Stomach (tissue), 9 donors: ENCODE results near the gene C16orf96. TPM values are rescaled to one million over a fixed set of nuclear protein-coding genes. Genes with fewer than 3 reads are reported as not detected.

Experiments used
- DNase-seq, 2 donors: peaks; one replicate each; pipeline versions ENCODE4 v3.0.0 to v3.0.0-alpha.2; 2013 to 2019
- H3K27ac ChIP-seq, 5 donors: fragments of 200-600 bp in 4 of 5; sonication (generic) in 4 of 5; one replicate each; pipeline ENCODE4 v1.5.1; 2013 to 2019; ENCODE audit warnings: mild to moderate bottlenecking in 1 of 5, moderate library complexity in 1 of 5
- H3K27me3 ChIP-seq, 3 donors: fragments of 200-600 bp; sonication (generic); one replicate each; pipeline ENCODE4 v1.5.1; 2017 to 2019; ENCODE audit warnings: mixed run types in 1 of 3
- H3K36me3 ChIP-seq, 4 donors: fragments of 200-600 bp; sonication (generic); 1 replicate in 3 of 4; 2 replicates in 1 of 4; pipeline ENCODE4 v1.5.1; 2016 to 2019
- H3K4me1 ChIP-seq, 4 donors: fragments of 200-600 bp; sonication (generic); one replicate each; pipeline ENCODE4 v1.5.1; 2016 to 2019
- H3K4me3 ChIP-seq, 4 donors: fragments of 200-600 bp; sonication (generic) in 3 of 4; one replicate each; pipeline ENCODE4 v1.5.1; 2016 to 2019; ENCODE audit warnings: mild to moderate bottlenecking in 1 of 4
- H3K9me3 ChIP-seq, 4 donors: fragments of 200-600 bp; sonication (generic); one replicate each; pipeline ENCODE4 v1.5.1; 2016 to 2019
- CTCF ChIP-seq, 7 experiments: fragments of 450-650 bp in 4 of 7; fragments of 200-600 bp in 3 of 7; sonication (generic) in 3 of 7; IDR thresholded peaks; one replicate each; pipeline ENCODE4 v1.5.1; 2016 to 2019; ENCODE audit warnings: antibody characterized with exemption in 7 of 7, control low read depth in 2 of 7, mild to moderate bottlenecking in 1 of 7
- EP300 ChIP-seq: sonication (generic); formaldehyde crosslinking; IDR thresholded peaks from one replicate; pipeline ENCODE4 v1.6.1; 2017; ENCODE audit warnings: antibody characterized with exemption
- POLR2A ChIP-seq, 4 donors: fragments of 450-650 bp; IDR thresholded peaks; one replicate each; pipeline ENCODE4 v1.6.1; 2016; ENCODE audit warnings: antibody characterized with exemption in 4 of 4, control low read depth in 2 of 4, mild to moderate bottlenecking in 1 of 4, moderate library complexity in 1 of 4
- POLR2AphosphoS5 ChIP-seq, 3 donors: sonication (generic); formaldehyde crosslinking; IDR thresholded peaks; one replicate each; pipeline ENCODE4 v1.6.1; 2016; ENCODE audit warnings: antibody characterized with exemption in 3 of 3
- WGBS, 5 donors: extraction: QIAGEN DNeasy Blood & Tissue Kit in 3 of 5; methylation state at CpG; one replicate each; pipeline versions ENCODE4 v1.1.5 to v1.1.7; 2013 to 2018; 5-methylcytosine and 5-hydroxymethylcytosine counted together
- intact Hi-C: fragments of 100-400 bp; cut with DNase I; formaldehyde crosslinking; loops from one replicate; pipeline ENCODE4 v1.15.1; 2023; ENCODE audit warnings: low total_unique reads
- polyA plus RNA-seq, 3 donors: library from polyadenylated mRNA; stranded (reverse); fragments of 200-250 nt; gene quantifications; one replicate each; pipeline ENCODE4 v1.2.3, GENCODE V29; 2013
- total RNA-seq, 5 donors: library from RNA; depleted of rRNA; stranded (reverse); fragments of >200 nt; gene quantifications; one replicate each; pipeline versions ENCODE4 v1.1.0 to v1.2.3, GENCODE V29; 2014 to 2016
- donor health status: healthy with polysubstance abuse.
- donor health status: Bipolar disorder and iron deficiency.
- donor health status: healthy.

The C16orf96 gene
- total and polyA plus RNA-seq, 8 donors = 0.37 to 0.43 TPM; not detected in 6

DNA sequence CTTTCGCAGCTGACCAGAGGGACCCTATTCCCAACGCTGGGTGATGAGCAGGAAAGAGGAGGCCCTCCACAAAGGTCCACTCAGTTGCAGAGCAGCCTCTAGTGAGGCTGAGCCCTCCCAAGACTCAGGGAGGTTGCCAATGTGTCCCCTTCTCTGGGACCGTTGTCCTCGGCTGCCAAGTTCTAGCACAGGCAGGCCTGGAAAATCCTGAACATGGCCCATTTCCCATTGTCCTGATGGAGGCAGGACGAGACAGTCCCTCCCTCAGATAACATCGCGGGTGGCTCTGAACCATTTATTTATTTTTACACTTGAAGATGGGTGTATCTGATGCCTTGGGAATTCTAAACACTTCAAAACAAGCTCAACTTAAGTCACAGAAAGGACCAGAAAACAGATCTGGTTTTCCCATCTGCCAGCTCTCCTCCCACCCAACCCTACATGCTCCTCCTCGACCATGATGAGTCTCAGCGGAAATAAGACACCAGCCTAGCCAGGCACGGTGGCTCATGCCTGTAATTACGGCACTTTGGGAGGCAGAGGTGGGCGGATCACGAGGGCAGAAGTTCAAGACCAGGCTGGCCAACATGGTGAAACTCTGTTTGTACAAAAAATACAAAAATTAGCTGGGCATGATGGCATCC lies 30.4 kb upstream of the C16orf96 start:
- H3K36me3 ChIP-seq = peaks cover 0 to 7% (median 3%) of the 10 kb centered on the region in 4 donors
- intact Hi-C loops = no loop called here
- H3K9me3 ChIP-seq = no peaks in the 10 kb centered on the region
- no peak overlapping the region for H3K27ac ChIP-seq
- 73 to 85% (median 77%) methylated on average over 13 of the region's 13 CpGs for WGBS, 5 donors
- no peak for TF ChIP-seq CTCF (IDR thresholded peaks at IDR 0.05)
- no peak for TF ChIP-seq POLR2A (IDR thresholded peaks at IDR 0.05)
- TF ChIP-seq POLR2AphosphoS5 (IDR thresholded peaks at IDR 0.05) = no peak
- TF ChIP-seq EP300 = no peak
- H3K4me3 ChIP-seq = no peak overlapping the region
- no peaks in the 10 kb centered on the region for H3K27me3 ChIP-seq
- peaks cover 0 to 60% (median 27%) of the 10 kb centered on the region in 4 donors for H3K4me1 ChIP-seq
- no peak for DNase-seq

DNA sequence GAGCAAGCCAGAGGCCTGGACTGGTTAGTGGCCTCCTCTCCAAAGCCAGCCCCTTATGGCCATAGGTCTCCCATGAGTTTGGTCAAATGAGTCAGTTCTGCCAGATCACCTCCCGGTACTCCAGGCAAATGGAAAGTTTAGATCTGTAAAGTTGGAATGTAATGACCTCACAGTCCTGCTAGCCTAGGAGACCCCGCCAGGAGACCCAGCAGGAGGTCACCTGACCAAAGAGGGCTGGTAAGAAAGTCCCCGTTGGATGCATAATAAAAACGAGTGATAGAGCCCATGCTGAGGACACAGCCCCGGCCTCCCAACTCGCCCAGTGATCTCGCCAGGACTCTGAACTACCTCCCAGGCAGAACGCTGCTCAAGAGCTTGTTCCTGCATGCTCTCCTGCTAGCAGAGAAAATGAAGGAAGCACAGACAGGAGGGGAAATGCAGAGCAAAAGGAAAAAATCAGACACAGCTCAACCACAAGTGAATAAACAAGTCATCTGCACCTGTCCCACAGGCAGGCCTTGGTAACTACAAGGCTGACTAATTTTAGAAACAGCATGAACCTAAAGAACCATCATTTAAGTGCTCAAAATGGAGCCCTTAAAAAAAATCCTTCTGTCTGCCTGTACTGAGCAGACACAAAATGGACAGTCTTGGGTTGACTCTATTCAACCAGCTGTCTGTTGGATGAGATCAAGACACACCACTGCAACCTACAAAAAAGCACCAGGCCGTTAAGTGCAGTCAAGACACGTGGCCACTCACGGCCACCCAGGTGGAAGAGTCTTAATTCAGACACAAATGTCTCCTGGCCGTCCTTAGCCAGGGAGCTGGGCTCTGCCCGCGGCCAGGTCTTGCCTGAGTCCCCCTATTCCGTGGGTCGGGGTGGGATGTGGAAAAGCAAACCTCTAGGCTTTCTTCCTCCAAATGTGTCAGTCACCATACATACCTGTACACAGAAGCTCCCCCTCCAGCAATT lies 26.8 kb upstream of the C16orf96 start:
- 57 to 76% (median 72%) methylated on average over 16 of the region's 16 CpGs for WGBS, 5 donors
- H3K27ac ChIP-seq = peak overlapping the region in 3 of 5 donors; percentile 14 to 46 (median 42)
- intact Hi-C loops = no loop called here

GRCh38 chr16:4531811-4532210 lies 24.3 kb upstream of the C16orf96 start:
- Histone ChIP-seq H3K27ac (no peak overlapping the region), H3K36me3 (peaks cover 0 to 19% (median 14%) of the 10 kb centered on the region in 4 donors), H3K27me3 (no peaks in the 10 kb centered on the region), H3K9me3 (no peaks in the 10 kb centered on the region), H3K4me3 (no peak overlapping the region), H3K4me1 (peaks cover under 1 to 39% (median 12%) of the 10 kb centered on the region in 4 donors)
- peak in 1 of 2 donors; percentile 38 for DNase-seq
- WGBS, 5 donors = 86 to 95% (median 89%) methylated on average over 8 of the region's 8 CpGs
- intact Hi-C loops = no loop called here
- TF ChIP-seq POLR2A (IDR thresholded peaks at IDR 0.05) (no peak), CTCF (IDR thresholded peaks at IDR 0.05) (no peak), EP300 (no peak), POLR2AphosphoS5 (IDR thresholded peaks at IDR 0.05) (no peak)

More for the DNA sequence above, 26.8 kb upstream of the C16orf96 start:
- Histone ChIP-seq H3K27me3 (no peaks in the 10 kb centered on the region), H3K4me3 (no peak overlapping the region), H3K9me3 (no peaks in the 10 kb centered on the region), H3K36me3 (peaks cover 0 to 19% (median 14%) of the 10 kb centered on the region in 4 donors), H3K4me1 (peaks cover 0 to 38% (median 14%) of the 10 kb centered on the region in 4 donors)
- peak in 1 of 2 donors; percentile 39 for DNase-seq
- TF ChIP-seq EP300 (no peak), POLR2A (IDR thresholded peaks at IDR 0.05) (no peak), CTCF (IDR thresholded peaks at IDR 0.05) (no peak), POLR2AphosphoS5 (IDR thresholded peaks at IDR 0.05) (no peak)

DNA sequence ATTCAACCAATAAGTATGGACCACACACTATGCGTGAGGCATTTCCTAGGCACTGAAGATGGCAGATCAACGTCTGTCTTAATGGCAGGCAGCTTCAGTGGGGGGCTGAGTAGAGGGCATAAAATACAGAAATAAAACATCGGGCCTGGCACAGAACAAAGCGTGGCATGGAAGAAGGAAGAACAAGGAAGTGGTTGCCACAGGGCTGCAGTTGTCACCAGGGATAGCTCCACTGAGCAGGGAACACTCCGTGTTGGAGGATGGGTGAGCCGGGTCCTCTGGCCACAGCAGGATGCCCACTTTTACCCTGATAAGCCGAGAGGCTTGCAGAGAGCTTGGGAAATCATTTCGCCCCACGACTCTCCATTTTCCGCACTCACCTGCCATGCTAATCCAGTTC lies 23.9 kb upstream of the C16orf96 start:
- H3K27me3 ChIP-seq = no peaks in the 10 kb centered on the region
- no peak overlapping the region for H3K27ac ChIP-seq
- no peaks in the 10 kb centered on the region for H3K9me3 ChIP-seq
- no peak for DNase-seq
- intact Hi-C loops = no loop called here
- H3K36me3 ChIP-seq = peaks cover 0 to 19% (median 14%) of the 10 kb centered on the region in 4 donors
- H3K4me1 ChIP-seq = peaks cover 5 to 39% (median 16%) of the 10 kb centered on the region in 4 donors
- 90 to 98% (median 96%) methylated on average over 10 of the region's 10 CpGs for WGBS, 5 donors
- no peak for TF ChIP-seq EP300
- no peak for TF ChIP-seq POLR2A (IDR thresholded peaks at IDR 0.05)
- no peak for TF ChIP-seq POLR2AphosphoS5 (IDR thresholded peaks at IDR 0.05)
- TF ChIP-seq CTCF (IDR thresholded peaks at IDR 0.05) = no peak
- no peak overlapping the region for H3K4me3 ChIP-seq
